MM.1S (cell line): ENCODE measurements around the gene TOR4A.

Source experiments
- DNase-seq: peaks from one replicate; pipeline ENCODE4 v3.0.0-alpha.2; 2015
- H2AFZ ChIP-seq: fragments of 300-600 bp; sonication (generic); 2 replicates; pipeline ENCODE4 v1.6.0; 2016; ENCODE audit warnings: antibody characterized with exemption, low read length
- H3F3A ChIP-seq: fragments of 300-600 bp; sonication (generic); 2 replicates; pipeline ENCODE4 v1.6.1; 2016; ENCODE audit warnings: mild to moderate bottlenecking, antibody characterized with exemption, low read length, moderate library complexity, mixed read lengths; ENCODE audit not compliant: insufficient read depth
- H3K27ac ChIP-seq: fragments of 300-600 bp; sonication (generic); 2 replicates; pipeline ENCODE4 v1.5.1; 2016; ENCODE audit warnings: mild to moderate bottlenecking, low read length
- H3K27me3 ChIP-seq: fragments of 300-600 bp; sonication (generic); replicated peaks from 2 replicates; pipeline ENCODE4 v1.6.0; 2016; ENCODE audit warnings: low read length; ENCODE audit not compliant: insufficient read depth
- H3K36me3 ChIP-seq: fragments of 300-600 bp; sonication (generic); replicated peaks from 2 replicates; pipeline ENCODE4 v1.6.1; 2016; ENCODE audit warnings: mild to moderate bottlenecking, low read length, mixed read lengths; ENCODE audit not compliant: insufficient read depth
- H3K4me1 ChIP-seq: fragments of 300-600 bp; sonication (generic); 2 replicates; pipeline ENCODE4 v1.6.1; 2016; ENCODE audit warnings: low read length, mixed read lengths
- H3K4me2 ChIP-seq: fragments of 300-600 bp; sonication (generic); 2 replicates; pipeline ENCODE4 v1.6.0; 2016; ENCODE audit warnings: low read depth, low read length
- H3K4me3 ChIP-seq: fragments of 300-600 bp; sonication (generic); 2 replicates; pipeline ENCODE4 v1.5.1; 2016; ENCODE audit warnings: low read length, mixed read lengths
- H3K79me2 ChIP-seq: fragments of 300-600 bp; sonication (generic); 2 replicates; pipeline ENCODE4 v1.6.1; 2016; ENCODE audit warnings: mixed run types, low read length, mixed read lengths
- H3K9ac ChIP-seq: fragments of 300-600 bp; sonication (generic); 2 replicates; pipeline ENCODE4 v1.6.1; 2016; ENCODE audit warnings: low read length, mixed read lengths
- H3K9me2 ChIP-seq: fragments of 300-600 bp; sonication (generic); replicated peaks from 2 replicates; pipeline ENCODE4 v1.6.1; 2016; ENCODE audit warnings: mild to moderate bottlenecking, low read length, mixed read lengths; ENCODE audit not compliant: insufficient read depth
- H3K9me3 ChIP-seq: fragments of 300-600 bp; sonication (generic); replicated peaks from 2 replicates; pipeline ENCODE4 v1.6.1; 2016; ENCODE audit warnings: mild to moderate bottlenecking, low read length, mixed read lengths; ENCODE audit not compliant: insufficient read depth
- H4K20me1 ChIP-seq: fragments of 300-600 bp; sonication (generic); 2 replicates; pipeline ENCODE4 v1.6.1; 2016; ENCODE audit warnings: mild to moderate bottlenecking, low read length, moderate library complexity, mixed read lengths; ENCODE audit not compliant: insufficient read depth
- EZH2 ChIP-seq: fragments of 300-600 bp; sonication (generic); optimal IDR thresholded peaks from 2 replicates; pipeline ENCODE3; 2017; ENCODE audit warnings: low read depth, mild to moderate bottlenecking, antibody characterized with exemption, low read length, mixed read lengths
- EZH2phosphoT487 ChIP-seq: fragments of 300-600 bp; sonication (generic); IDR thresholded peaks from 2 replicates; pipeline ENCODE4 v1.6.1; 2018; ENCODE audit warnings: antibody characterized with exemption, low read length
- TF ChIP-seq, protein P1 (sequence below): fragments of 300-600 bp; sonication (generic); IDR thresholded peaks from 2 replicates; pipeline ENCODE4 v1.5.1; 2016; ENCODE audit warnings: antibody characterized with exemption, low read length, mixed read lengths

Gene TOR4A

DNA sequence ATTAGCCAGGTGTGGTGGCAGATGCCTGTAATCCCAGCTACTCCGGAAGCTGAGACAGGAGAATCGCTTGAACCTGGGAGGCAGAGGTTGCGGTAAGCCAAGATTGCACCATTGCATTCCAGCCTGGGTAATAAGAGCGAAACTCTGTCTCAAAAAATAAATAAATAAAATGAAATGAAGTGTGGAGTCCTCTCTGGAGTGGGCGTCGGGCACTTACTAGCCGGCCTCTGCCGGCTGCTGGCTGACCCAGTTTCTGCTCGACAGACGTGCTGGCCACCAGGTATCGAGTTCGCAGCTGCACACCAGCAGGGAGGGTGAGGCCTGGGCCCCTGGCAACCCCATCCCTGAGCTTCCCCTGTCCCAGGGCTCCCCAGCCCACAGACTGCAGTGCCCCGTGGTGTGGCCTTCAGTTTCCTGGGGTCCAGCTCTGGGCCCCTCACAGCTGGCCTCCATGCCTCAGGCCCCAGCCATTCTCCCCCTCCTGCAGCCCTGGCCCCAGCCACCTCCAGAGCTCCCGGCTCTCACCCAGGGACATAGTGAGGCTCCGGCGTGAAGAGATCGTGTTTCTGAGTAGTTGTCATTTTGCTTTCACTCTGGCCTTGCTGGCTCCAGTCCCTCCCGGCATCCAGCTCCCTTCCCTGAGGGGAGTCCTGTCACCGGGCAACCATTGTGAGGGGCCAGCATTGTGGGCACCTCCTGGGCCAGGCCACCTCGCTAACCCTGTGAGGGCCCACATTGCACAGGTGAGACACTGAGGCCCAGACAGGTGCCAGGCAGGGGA is 30.2 kb upstream of the TOR4A start:
- no peak for DNase-seq
- peaks cover 9% of the 10 kb centered on the region for H3K79me2 ChIP-seq
- H4K20me1 ChIP-seq: peaks cover 10% of the 10 kb centered on the region
- H3K27me3 ChIP-seq: no peaks in the 10 kb centered on the region
- H3K4me2 ChIP-seq: no peak overlapping the region
- H3K36me3 ChIP-seq: no peaks in the 10 kb centered on the region
- H3K4me1 ChIP-seq: peaks cover 6% of the 10 kb centered on the region; the same call in 1 of the 2 replicates
- no peak overlapping the region for H3K27ac ChIP-seq
- H2AFZ ChIP-seq: no peak overlapping the region
- no peak overlapping the region for H3K4me3 ChIP-seq
- H3K9me2 ChIP-seq: no peaks in the 10 kb centered on the region
- H3F3A ChIP-seq: peaks cover 17% of the 10 kb centered on the region; the same call in 1 of the 2 replicates
- no peaks in the 10 kb centered on the region for H3K9me3 ChIP-seq
- TF ChIP-seq EZH2phosphoT487 (no peak), EZH2 (no peak)
- TF ChIP-seq, protein P1, sequence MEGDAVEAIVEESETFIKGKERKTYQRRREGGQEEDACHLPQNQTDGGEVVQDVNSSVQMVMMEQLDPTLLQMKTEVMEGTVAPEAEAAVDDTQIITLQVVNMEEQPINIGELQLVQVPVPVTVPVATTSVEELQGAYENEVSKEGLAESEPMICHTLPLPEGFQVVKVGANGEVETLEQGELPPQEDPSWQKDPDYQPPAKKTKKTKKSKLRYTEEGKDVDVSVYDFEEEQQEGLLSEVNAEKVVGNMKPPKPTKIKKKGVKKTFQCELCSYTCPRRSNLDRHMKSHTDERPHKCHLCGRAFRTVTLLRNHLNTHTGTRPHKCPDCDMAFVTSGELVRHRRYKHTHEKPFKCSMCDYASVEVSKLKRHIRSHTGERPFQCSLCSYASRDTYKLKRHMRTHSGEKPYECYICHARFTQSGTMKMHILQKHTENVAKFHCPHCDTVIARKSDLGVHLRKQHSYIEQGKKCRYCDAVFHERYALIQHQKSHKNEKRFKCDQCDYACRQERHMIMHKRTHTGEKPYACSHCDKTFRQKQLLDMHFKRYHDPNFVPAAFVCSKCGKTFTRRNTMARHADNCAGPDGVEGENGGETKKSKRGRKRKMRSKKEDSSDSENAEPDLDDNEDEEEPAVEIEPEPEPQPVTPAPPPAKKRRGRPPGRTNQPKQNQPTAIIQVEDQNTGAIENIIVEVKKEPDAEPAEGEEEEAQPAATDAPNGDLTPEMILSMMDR: no peak
- H3K9ac ChIP-seq: no peak overlapping the region

DNA sequence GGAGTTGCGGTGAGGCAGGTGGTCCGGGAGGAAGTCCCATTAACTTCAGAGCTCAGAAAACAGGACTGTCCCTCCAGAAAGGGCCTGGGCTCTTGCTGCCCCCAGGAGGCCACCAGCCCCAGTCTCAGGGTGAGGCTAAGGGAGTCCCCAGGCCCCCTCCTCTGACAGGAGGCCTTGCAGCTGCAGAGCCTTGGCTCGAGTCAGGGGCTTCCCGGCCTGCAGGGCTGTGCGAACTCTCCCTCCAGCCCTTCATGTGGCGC is 29.7 kb upstream of the TOR4A start:
- Histone ChIP-seq H3K9me2 (no peaks in the 10 kb centered on the region), H3K27ac (no peak overlapping the region), H3K4me1 (0 out of 2 replicates have a peak, but pooled peaks cover 1% of the 10 kb centered on the region), H2AFZ (no peak overlapping the region), H3K36me3 (no peaks in the 10 kb centered on the region), H3F3A (peaks cover 12% of the 10 kb centered on the region; the same call in 1 of the 2 replicates), H3K27me3 (no peaks in the 10 kb centered on the region), H3K4me3 (no peak overlapping the region), H3K9me3 (no peaks in the 10 kb centered on the region), H3K79me2 (peaks cover 4% of the 10 kb centered on the region), H3K9ac (no peak overlapping the region), H4K20me1 (0 out of 2 replicates have a peak, but pooled peaks cover 6% of the 10 kb centered on the region), H3K4me2 (no peak overlapping the region)
- no peak for DNase-seq
- TF ChIP-seq EZH2: no peak
- TF ChIP-seq, protein P1: no peak
- no peak for TF ChIP-seq EZH2phosphoT487

DNA sequence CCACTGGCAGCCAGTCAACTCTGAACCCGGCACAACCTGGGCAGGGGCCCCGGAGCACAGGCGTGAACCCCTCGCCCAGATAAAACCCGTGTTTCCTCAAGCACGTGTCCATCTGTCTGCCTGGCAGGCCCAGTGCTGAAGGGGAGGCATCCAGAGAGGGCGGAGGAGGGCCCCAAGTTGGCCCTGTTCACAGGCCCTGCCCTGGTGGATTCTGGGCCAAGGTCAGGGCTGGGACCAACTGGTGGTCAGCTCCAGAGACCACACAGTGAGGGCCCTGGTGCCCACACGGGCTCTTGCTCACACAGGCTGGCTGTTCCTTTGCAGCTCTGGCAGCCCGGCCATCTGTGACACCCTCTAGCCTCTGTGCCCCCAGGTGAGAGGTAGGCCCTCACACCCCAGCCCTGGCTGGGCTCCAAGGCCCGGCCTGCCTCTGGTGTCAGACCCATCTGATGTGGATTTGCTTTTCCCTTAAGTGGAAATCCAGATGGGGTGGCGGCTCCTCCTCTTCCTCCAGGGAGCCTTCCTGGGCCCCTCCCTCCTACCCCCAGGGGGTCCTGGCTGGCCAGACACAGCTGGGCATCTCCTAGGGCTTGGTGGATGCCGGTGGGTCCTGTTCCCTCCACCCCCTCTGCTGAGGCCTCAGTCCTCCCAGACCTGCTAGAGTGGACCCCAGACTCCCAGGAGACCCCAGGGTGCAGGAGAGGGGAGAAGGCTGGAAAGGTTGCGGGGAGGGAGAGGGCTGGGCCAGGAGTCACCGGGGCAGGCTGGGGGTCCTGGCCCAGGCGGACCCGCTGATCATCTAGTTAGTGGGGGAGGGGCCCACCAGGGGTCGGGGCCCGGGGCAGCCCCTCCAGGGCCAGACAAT is 27.0 kb upstream of the TOR4A start:
- H3K9me2 ChIP-seq: no peaks in the 10 kb centered on the region
- TF ChIP-seq EZH2phosphoT487 (no peak), EZH2 (no peak)
- TF ChIP-seq, protein P1: no peak
- H3K27me3 ChIP-seq: no peaks in the 10 kb centered on the region
- H3K9ac ChIP-seq: no peak overlapping the region
- no peaks in the 10 kb centered on the region for H3K9me3 ChIP-seq
- H3K27ac ChIP-seq: no peak overlapping the region
- H3K4me3 ChIP-seq: no peak overlapping the region
- peaks cover 4% of the 10 kb centered on the region; the same call in 1 of the 2 replicates for H3K4me1 ChIP-seq
- H3K36me3 ChIP-seq: no peaks in the 10 kb centered on the region
- peaks cover 3% of the 10 kb centered on the region; the same call in 1 of the 2 replicates for H3F3A ChIP-seq
- H2AFZ ChIP-seq: no peak overlapping the region
- H4K20me1 ChIP-seq: no peaks in the 10 kb centered on the region
- H3K79me2 ChIP-seq: peaks cover 3% of the 10 kb centered on the region
- no peak overlapping the region for H3K4me2 ChIP-seq
- no peak for DNase-seq
